SK-N-MC (cell line): ENCODE data around the gene SOAT1.
"Not testable (repeated sequence)": the region's sequence is repeated elsewhere in the genome, so short reads cannot be mapped to it uniquely, and the experiment has no call there.

Source experiments
- DNase-seq: peaks from one replicate; pipeline ENCODE4 v3.0.0-alpha.2; 2011; ENCODE audit warnings: low read depth, low spot score
- H3K27ac ChIP-seq: fragments of 200-600 bp; sonication (generic); 2 replicates; pipeline ENCODE4 v1.5.1; 2016; ENCODE audit warnings: mixed run types
- H3K36me3 ChIP-seq: fragments of 200-600 bp; sonication (generic); 2 replicates; pipeline ENCODE4 v1.6.1; 2017; ENCODE audit warnings: antibody characterized with exemption, low read length, mixed read lengths; ENCODE audit not compliant: insufficient read depth
- H3K4me3 ChIP-seq: fragments of 200-600 bp; sonication (generic); 2 replicates; pipeline ENCODE4 v1.5.1; 2016
- H3K9ac ChIP-seq: fragments of 200-600 bp; sonication (generic); 2 replicates; pipeline ENCODE4 v1.8.0; 2017; ENCODE audit warnings: mixed run types, mixed read lengths; ENCODE audit not compliant: insufficient read length
- H3K9me3 ChIP-seq: fragments of 200-600 bp; sonication (generic); 2 replicates; pipeline ENCODE4 v1.6.1; 2017; ENCODE audit warnings: low read depth, mild to moderate bottlenecking, antibody characterized with exemption, low read length, moderate library complexity, mixed read lengths
- EZH2 ChIP-seq: fragments of 200-600 bp; sonication (generic); IDR thresholded peaks from one replicate; pipeline ENCODE4 v1.6.1; 2017; ENCODE audit warnings: antibody characterized with exemption
- FOXP2 ChIP-seq: optimal IDR thresholded peaks from 2 replicates; pipeline ENCODE3; 2011; ENCODE audit warnings: mild to moderate bottlenecking, moderate library complexity; ENCODE audit not compliant: insufficient read depth; ENCODE audit errors: extremely low read length, control extremely low read depth
- POLR2AphosphoS5 ChIP-seq: IDR thresholded peaks from 2 replicates; pipeline ENCODE4 v1.6.1; 2012; ENCODE audit warnings: mild to moderate bottlenecking, low read depth, low read length, borderline replicate concordance

SOAT1 gene

DNA sequence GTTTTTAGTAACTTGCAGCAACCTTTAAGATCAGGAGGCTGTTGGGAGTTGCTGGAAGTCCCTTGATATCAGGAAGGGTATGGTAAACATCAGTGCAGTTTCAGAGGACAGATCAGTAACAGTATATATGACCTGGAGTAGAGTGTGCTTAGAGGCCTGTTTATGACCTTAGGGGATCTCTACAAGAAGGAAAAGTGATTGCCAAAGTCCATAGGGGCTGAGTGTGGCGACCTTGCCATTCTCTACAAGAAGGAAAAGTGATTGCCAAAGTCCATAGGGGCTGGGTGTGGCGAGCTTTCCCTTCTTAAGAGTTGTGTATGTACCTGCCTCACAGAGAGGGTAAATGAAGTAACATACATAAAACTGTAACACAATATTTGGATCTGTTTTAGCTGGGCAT lies 43.7 kb downstream of the SOAT1 start:
- Histone ChIP-seq H3K36me3 (0 out of 2 replicates have a peak, but pooled peaks cover 5% of the 10 kb centered on the region), H3K9me3 (no peaks in the 10 kb centered on the region), H3K4me3 (no peak overlapping the region), H3K27ac (no peak overlapping the region), H3K9ac (no peak overlapping the region)
- TF ChIP-seq EZH2, result no peak
- no peak for DNase-seq

GRCh38 chr1:179337942-179338560 lies 44.5 kb downstream of the SOAT1 start:
- 0 out of 2 replicates have a peak, but pooled peaks cover 5% of the 10 kb centered on the region for H3K36me3 ChIP-seq
- no peak for TF ChIP-seq EZH2
- no peak for TF ChIP-seq FOXP2
- TF ChIP-seq POLR2AphosphoS5, result no peak
- no peak for DNase-seq
- H3K27ac ChIP-seq, result no peak overlapping the region
- no peaks in the 10 kb centered on the region for H3K9me3 ChIP-seq
- H3K4me3 ChIP-seq, result no peak overlapping the region
- no peak overlapping the region for H3K9ac ChIP-seq

DNA sequence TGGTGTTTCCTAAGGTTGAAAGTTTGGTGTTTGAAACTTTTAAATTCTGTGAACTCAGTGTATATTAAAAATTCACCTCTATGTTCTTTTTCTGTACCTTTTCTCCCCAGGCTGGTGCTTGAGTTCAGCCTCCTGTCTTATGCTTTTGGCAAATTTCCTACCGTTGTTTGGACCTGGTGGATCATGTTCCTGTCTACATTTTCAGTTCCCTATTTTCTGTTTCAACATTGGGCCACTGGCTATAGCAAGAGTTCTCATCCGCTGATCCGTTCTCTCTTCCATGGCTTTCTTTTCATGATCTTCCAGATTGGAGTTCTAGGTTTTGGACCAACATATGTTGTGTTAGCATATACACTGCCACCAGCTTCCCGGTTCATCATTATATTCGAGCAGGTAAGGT lies 47.3 kb downstream of the SOAT1 start:
- peaks cover 12% of the 10 kb centered on the region for H3K36me3 ChIP-seq
- H3K27ac ChIP-seq, result no peak overlapping the region
- DNase-seq, result no peak
- no peak overlapping the region for H3K9ac ChIP-seq
- no peaks in the 10 kb centered on the region for H3K9me3 ChIP-seq
- no peak overlapping the region for H3K4me3 ChIP-seq
- no peak for TF ChIP-seq POLR2AphosphoS5
- no peak for TF ChIP-seq FOXP2
- no peak for TF ChIP-seq EZH2

GRCh38 chr1:179341943-179342547 lies 48.4 kb downstream of the SOAT1 start:
- TF ChIP-seq POLR2AphosphoS5 (no peak), EZH2 (no peak), FOXP2 (no peak)
- H3K9me3 ChIP-seq, result no peaks in the 10 kb centered on the region
- DNase-seq, result no peak
- no peak overlapping the region for H3K27ac ChIP-seq
- peaks cover 12% of the 10 kb centered on the region for H3K36me3 ChIP-seq
- no peak overlapping the region for H3K4me3 ChIP-seq
- no peak overlapping the region for H3K9ac ChIP-seq

DNA sequence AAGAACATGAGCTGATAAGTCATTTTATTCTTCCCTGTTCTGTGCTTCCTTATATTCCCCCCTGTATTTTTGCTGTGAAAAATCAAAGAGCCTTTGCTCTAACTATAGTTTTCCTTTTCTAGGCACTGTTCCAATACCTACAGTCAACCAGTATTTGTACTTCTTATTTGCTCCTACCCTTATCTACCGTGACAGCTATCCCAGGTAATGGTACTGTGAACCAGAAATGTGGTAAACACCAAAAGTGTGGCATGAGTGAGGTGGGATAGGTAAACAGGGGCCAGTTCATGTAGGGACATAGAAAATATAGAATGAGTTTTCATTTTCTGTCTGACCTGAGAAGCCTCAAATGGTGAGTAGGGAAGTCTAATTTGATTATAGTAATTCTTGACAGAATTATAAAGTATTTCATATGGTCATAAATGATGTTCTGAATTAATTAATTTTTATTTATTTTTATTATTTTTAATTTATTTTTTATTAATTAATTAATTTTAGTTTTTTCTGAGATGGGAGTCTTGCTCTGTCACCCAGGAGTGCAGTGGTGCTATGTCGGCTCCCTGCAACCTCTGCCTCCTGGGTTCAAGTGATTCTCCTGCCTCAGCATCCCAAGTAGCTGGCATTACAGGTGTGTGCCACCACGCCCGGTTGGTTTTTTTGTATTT lies 49.3 kb downstream of the SOAT1 start:
- DNase-seq, result no peak
- no peak overlapping the region for H3K27ac ChIP-seq
- H3K9me3 ChIP-seq, result no peaks in the 10 kb centered on the region
- TF ChIP-seq EZH2, result no peak
- H3K9ac ChIP-seq, result no peak overlapping the region
- peaks cover 12% of the 10 kb centered on the region for H3K36me3 ChIP-seq
- no peak overlapping the region for H3K4me3 ChIP-seq

DNA sequence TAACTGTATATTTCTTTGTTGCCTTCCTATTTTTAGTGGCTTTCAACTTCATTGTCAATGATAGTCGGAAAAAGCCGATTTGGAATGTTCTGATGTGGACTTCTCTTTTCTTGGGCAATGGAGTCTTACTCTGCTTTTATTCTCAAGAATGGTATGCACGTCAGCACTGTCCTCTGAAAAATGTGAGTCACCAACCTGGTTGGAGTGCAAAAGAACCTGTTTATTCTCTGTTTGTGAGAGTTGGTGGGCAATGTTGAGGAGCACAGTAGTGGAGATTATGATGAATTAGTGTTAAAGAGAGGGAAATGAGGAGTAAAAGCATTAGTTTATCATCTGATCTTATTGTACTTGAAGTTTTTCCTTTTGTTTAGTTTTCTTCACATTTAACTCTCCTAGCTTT lies 57.7 kb downstream of the SOAT1 start:
- no peak overlapping the region for H3K27ac ChIP-seq
- H3K9me3 ChIP-seq, result no peaks in the 10 kb centered on the region
- no peak for DNase-seq
- TF ChIP-seq FOXP2 (no peak), EZH2 (no peak)
- H3K36me3 ChIP-seq, result 0 out of 2 replicates have a peak, but pooled peaks cover 3% of the 10 kb centered on the region
- no peak overlapping the region for H3K9ac ChIP-seq
- H3K4me3 ChIP-seq, result no peak overlapping the region

GRCh38 chr1:179352236-179352635 lies 58.6 kb downstream of the SOAT1 start:
- Histone ChIP-seq H3K36me3 (0 out of 2 replicates have a peak, but pooled peaks cover 3% of the 10 kb centered on the region), H3K9ac (no peak overlapping the region), H3K4me3 (no peak overlapping the region), H3K9me3 (no peaks in the 10 kb centered on the region), H3K27ac (no peak overlapping the region)
- no peak for DNase-seq
- TF ChIP-seq FOXP2 (no peak), EZH2 (no peak), POLR2AphosphoS5 (no peak)

DNA sequence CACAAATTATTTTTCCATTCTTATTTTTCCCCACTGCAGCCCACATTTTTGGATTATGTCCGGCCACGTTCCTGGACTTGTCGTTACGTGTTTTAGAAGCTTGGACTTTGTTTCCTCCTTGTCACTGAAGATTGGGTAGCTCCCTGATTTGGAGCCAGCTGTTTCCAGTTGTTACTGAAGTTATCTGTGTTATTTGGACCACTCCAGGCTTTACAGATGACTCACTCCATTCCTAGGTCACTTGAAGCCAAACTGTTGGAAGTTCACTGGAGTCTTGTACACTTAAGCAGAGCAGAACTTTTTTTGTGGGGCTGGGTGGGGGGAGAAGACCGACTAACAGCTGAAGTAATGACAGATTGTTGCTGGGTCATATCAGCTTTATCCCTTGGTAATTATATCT lies 59.9 kb downstream of the SOAT1 start:
- Histone ChIP-seq H3K4me3 (no peak overlapping the region), H3K27ac (no peak overlapping the region), H3K36me3 (0 out of 2 replicates have a peak, but pooled peaks cover 3% of the 10 kb centered on the region), H3K9ac (no peak overlapping the region), H3K9me3 (no peaks in the 10 kb centered on the region)
- no peak for DNase-seq
- TF ChIP-seq POLR2AphosphoS5, result no peak
- no peak for TF ChIP-seq FOXP2
- TF ChIP-seq EZH2, result no peak

GRCh38 chr1:179361631-179362030 lies 68.0 kb downstream of the SOAT1 start:
- H3K4me3 ChIP-seq, DNase-seq, H3K9me3 ChIP-seq, H3K36me3 ChIP-seq, H3K27ac ChIP-seq, H3K9ac ChIP-seq: not testable (repeated sequence)
